ENCODE results near the gene LIM2.

The LIM2 gene

DNA sequence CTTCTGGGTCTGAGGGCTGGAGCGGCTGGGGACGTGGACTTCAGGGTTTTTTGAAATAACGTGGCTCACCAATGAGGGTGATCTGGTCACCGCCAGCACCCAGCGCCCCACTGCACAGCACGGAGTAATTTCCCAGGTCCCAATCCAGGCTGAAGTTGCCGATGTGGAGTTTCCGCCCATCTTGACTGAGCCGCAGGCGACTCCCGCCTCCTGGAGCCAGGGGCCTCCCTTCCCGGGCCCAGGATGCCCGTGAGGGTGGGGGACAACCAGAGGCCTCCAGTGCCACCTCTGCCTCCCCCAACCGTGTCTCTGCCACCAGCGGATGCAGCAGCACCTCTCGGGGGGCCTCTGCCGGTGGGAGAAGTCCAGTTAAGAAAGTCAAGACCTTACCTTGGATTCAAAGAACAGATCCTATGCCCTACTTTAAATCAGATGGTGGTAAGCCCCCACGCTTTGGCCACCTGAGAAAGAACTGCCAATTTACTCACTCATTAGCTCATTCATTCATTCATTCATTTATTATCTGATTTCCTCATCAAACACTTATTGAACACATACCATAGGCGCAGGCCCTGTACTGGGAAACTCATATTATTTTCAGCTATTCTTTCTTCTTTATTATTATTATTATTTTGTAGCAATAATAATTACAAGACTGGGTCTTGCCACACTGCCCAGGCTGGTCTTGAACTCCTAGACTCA lies 49.8 kb downstream of the LIM2 start:
- TF ChIP-seq ARNTL (CRISPR knock-in tag; IDR thresholded peaks at IDR 0.05; ENCODE audit: borderline replicate concordance, low read depth) (no peak), TOX (CRISPR knock-in tag; IDR thresholded peaks at IDR 0.05; ENCODE audit: borderline replicate concordance) (no peak), TCF4 (CRISPR knock-in tag; IDR thresholded peaks at IDR 0.05; ENCODE audit: borderline replicate concordance) (no peak), CSDC2 (CRISPR knock-in tag; IDR thresholded peaks at IDR 0.05) (no peak), ZFP30 (CRISPR knock-in tag; IDR thresholded peaks at IDR 0.05) (no peak), ESRRG (CRISPR knock-in tag; IDR thresholded peaks at IDR 0.05) (no peak), PPARA (CRISPR knock-in tag; IDR thresholded peaks at IDR 0.05; ENCODE audit: borderline replicate concordance) (no peak), ZFP3 (CRISPR knock-in tag; IDR thresholded peaks at IDR 0.05) (no peak), BACH2 (CRISPR knock-in tag; IDR thresholded peaks at IDR 0.05; ENCODE audit: borderline replicate concordance) (no peak), ZNF8 (CRISPR knock-in tag; IDR thresholded peaks at IDR 0.05) (no peak), RARB (CRISPR knock-in tag; IDR thresholded peaks at IDR 0.05) (no peak), ZC3H10 (CRISPR knock-in tag; IDR thresholded peaks at IDR 0.05) (no peak), GLIS3 (CRISPR knock-in tag; IDR thresholded peaks at IDR 0.05) (no peak), ISL1 (CRISPR knock-in tag; IDR thresholded peaks at IDR 0.05) (no peak), ZNF565 (CRISPR knock-in tag; conservative IDR thresholded peaks at IDR 0.05; ENCODE audit: low read depth) (no peak), OSR1 (CRISPR knock-in tag; IDR thresholded peaks at IDR 0.05) (no peak), CSRNP3 (CRISPR knock-in tag; IDR thresholded peaks at IDR 0.05) (no peak)
- TF ChIP-seq, protein P1, sequence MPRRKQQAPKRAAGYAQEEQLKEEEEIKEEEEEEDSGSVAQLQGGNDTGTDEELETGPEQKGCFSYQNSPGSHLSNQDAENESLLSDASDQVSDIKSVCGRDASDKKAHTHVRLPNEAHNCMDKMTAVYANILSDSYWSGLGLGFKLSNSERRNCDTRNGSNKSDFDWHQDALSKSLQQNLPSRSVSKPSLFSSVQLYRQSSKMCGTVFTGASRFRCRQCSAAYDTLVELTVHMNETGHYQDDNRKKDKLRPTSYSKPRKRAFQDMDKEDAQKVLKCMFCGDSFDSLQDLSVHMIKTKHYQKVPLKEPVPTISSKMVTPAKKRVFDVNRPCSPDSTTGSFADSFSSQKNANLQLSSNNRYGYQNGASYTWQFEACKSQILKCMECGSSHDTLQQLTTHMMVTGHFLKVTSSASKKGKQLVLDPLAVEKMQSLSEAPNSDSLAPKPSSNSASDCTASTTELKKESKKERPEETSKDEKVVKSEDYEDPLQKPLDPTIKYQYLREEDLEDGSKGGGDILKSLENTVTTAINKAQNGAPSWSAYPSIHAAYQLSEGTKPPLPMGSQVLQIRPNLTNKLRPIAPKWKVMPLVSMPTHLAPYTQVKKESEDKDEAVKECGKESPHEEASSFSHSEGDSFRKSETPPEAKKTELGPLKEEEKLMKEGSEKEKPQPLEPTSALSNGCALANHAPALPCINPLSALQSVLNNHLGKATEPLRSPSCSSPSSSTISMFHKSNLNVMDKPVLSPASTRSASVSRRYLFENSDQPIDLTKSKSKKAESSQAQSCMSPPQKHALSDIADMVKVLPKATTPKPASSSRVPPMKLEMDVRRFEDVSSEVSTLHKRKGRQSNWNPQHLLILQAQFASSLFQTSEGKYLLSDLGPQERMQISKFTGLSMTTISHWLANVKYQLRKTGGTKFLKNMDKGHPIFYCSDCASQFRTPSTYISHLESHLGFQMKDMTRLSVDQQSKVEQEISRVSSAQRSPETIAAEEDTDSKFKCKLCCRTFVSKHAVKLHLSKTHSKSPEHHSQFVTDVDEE (CRISPR knock-in tag; IDR thresholded peaks at IDR 0.05), result no peak
- TF ChIP-seq, protein P2, sequence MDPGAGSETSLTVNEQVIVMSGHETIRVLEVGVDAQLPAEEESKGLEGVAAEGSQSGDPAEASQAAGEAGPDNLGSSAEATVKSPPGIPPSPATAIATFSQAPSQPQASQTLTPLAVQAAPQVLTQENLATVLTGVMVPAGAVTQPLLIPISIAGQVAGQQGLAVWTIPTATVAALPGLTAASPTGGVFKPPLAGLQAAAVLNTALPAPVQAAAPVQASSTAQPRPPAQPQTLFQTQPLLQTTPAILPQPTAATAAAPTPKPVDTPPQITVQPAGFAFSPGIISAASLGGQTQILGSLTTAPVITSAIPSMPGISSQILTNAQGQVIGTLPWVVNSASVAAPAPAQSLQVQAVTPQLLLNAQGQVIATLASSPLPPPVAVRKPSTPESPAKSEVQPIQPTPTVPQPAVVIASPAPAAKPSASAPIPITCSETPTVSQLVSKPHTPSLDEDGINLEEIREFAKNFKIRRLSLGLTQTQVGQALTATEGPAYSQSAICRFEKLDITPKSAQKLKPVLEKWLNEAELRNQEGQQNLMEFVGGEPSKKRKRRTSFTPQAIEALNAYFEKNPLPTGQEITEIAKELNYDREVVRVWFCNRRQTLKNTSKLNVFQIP (CRISPR knock-in tag; IDR thresholded peaks at IDR 0.05; ENCODE audit: borderline replicate concordance, low read depth), result no peak
- no peak for ATAC-seq

DNA sequence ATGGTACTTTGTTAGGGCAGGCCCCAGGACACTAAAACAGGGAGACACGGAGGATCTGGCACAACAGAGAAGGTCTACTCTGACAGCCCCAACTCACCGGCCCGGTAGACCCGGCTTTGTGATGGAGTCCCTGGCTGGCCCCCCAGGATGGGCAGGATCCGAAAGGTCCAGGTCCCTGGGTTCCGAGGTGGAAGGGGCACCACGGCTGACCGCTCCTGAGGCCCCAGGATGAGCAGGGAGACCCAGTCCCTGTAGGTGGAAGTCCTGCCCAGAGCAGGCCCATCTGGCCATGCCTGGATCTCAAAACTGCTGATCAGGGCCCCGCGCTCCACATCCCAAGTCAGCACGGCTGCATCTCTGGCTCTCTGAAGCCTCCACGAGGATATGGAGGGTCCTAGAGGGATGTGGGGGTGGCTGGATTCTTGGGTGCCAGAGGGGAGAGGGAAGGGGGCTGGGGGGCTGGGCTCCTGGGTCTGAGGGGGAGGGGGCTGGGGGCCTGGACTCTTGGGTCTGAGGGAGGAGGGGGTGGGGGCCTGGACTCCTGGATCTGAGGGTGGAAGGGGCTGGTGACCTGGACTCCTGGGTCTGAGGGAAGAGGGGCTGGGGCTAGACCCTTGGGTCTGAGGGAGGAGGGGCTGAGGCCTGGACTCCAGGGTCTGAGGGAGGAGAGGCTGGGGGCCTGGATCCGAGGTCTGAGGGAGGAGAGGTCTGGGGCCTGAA lies 50.5 kb downstream of the LIM2 start:
- no peak for ATAC-seq
- TF ChIP-seq ZNF70 (CRISPR knock-in tag; IDR thresholded peaks at IDR 0.05) (no peak), CREB5 (CRISPR knock-in tag; IDR thresholded peaks at IDR 0.05; ENCODE audit: low read depth) (no peak), GLIS3 (CRISPR knock-in tag; IDR thresholded peaks at IDR 0.05) (no peak), ARNTL (CRISPR knock-in tag; IDR thresholded peaks at IDR 0.05; ENCODE audit: borderline replicate concordance, low read depth) (no peak), CSRNP3 (CRISPR knock-in tag; IDR thresholded peaks at IDR 0.05) (no peak), ESRRG (CRISPR knock-in tag; IDR thresholded peaks at IDR 0.05) (no peak), ZNF565 (CRISPR knock-in tag; conservative IDR thresholded peaks at IDR 0.05; ENCODE audit: low read depth) (no peak), BACH2 (CRISPR knock-in tag; IDR thresholded peaks at IDR 0.05; ENCODE audit: borderline replicate concordance) (no peak), ZC3H10 (CRISPR knock-in tag; IDR thresholded peaks at IDR 0.05) (no peak), ZNF8 (CRISPR knock-in tag; IDR thresholded peaks at IDR 0.05) (no peak), ZFP30 (CRISPR knock-in tag; IDR thresholded peaks at IDR 0.05) (no peak)
- TF ChIP-seq, protein P2 (CRISPR knock-in tag; IDR thresholded peaks at IDR 0.05; ENCODE audit: borderline replicate concordance, low read depth), result no peak
- TF ChIP-seq, protein P3, sequence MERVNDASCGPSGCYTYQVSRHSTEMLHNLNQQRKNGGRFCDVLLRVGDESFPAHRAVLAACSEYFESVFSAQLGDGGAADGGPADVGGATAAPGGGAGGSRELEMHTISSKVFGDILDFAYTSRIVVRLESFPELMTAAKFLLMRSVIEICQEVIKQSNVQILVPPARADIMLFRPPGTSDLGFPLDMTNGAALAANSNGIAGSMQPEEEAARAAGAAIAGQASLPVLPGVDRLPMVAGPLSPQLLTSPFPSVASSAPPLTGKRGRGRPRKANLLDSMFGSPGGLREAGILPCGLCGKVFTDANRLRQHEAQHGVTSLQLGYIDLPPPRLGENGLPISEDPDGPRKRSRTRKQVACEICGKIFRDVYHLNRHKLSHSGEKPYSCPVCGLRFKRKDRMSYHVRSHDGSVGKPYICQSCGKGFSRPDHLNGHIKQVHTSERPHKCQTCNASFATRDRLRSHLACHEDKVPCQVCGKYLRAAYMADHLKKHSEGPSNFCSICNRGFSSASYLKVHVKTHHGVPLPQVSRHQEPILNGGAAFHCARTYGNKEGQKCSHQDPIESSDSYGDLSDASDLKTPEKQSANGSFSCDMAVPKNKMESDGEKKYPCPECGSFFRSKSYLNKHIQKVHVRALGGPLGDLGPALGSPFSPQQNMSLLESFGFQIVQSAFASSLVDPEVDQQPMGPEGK (CRISPR knock-in tag; IDR thresholded peaks at IDR 0.05; ENCODE audit: borderline replicate concordance), result no peak

All from SK-N-SH treated with all-trans-retinoic acid at 6 μM for 48 hours (cell line).